NCI-H2107 treated with DMSO at 0.1 percent for 48 hours (cell line): ENCODE data around the gene BDKRB1.

Experiments
- DNase-seq: peaks from one replicate; lab custom pipeline; 2025; ENCODE audit not compliant: unreplicated experiment; lab: John Stamatoyannopoulos, UW

The BDKRB1 gene

DNA sequence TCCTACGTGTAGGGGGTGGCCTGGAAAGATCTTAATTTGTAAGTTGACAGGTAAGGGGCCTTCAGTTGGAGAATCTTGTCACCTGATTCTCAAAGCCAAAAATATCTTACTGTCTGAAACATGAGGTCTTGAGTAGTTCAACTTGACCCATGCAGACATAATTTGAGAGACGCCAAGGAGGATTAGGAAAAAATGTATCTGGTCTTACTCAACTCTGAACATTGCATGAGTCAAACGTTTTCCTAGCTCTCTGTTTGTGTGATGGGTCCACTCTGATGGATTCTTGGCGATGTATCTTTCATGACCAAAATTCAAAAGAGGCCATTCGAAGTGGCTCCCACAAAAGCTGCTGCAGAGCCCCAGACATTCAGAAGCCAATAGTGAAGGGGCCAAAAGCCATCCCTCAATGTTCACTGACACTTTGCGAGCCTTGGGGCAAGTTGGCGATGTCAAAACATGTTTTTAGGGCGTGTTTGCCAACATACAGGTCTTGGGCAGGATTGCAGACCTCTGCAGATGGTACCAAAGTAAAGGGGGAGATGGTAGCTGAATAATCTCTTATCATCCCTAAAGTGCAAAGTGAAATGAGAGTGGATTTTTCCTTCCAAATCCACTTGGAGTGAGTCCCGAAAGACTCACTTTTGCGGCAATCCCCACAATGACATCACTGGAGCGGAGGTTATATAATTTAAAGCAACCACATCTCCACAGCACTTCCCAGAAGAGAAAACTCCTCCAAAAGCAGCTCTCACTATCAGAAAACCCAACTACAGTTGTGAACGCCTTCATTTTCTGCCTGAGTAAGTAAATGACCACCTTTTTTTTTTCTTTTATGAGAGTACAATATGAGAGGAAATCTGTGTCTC is at the start of gene BDKRB1:
Gene BDKRB1 (plus strand): TSS at position 710 of the 866 bp plus-strand sequence. CDS start 7,473 bp downstream, outside the sequence.
- DNase-seq, result no peak

DNA sequence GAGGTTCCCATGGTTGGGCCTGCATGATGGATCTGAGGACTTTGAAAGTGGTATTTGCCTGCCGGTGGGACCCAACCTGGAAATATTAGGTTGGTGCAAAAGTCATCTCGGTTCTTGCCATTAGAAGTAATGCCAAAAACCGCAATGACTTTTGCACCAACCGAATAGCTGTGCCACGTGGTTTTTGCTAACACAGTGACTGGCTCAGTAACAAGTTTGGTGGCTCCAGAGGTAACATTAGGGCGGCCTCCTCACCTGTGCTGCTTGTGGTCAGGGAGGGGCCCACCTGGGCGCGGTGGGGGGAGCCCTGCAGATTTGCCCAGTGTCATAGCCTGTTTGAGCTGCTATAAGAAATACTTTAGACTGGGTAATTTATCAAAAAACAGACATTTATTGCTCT is 49.5 kb upstream of the BDKRB1 start:
- DNase-seq, result no peak

DNA sequence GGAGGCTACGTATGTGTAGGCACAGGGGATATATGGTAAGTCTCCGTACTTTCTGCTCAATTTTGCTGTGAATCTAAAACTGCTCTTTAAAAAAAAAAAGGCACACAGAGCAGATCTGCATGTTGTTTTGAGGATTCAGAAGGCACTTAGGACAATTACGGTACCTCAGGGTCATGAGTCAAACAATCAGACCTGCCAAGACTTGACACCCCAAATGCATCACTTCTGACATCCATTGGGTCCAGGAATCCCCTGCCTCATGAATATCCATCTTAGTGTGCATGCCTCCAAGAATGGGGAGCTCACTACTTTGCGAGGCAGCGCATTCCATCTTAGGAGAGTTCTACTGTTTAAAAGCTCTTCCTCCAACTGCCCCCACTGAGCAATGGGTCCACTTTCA is 48.3 kb upstream of the BDKRB1 start:
- no peak for DNase-seq

DNA sequence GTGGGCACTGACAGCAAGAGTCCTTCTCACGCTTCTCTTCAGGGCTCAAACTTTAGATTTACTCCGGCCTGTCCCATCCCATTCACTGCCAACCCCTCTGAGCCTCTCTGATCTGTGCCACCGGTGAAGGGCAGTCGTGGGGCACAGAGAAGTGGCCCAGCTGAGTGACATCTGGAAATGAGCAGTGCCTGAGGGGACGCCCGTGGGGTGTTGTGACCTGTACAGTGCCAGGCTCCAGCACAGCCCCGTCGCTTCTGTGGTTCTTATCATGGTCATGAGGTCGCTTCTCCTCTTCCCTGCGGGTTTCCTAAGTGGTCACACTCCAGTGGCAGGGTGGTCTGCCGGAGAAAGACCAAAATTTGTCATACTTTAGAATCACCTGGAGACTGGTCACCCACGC is 47.3 kb upstream of the BDKRB1 start:
- DNase-seq, result no peak

DNA sequence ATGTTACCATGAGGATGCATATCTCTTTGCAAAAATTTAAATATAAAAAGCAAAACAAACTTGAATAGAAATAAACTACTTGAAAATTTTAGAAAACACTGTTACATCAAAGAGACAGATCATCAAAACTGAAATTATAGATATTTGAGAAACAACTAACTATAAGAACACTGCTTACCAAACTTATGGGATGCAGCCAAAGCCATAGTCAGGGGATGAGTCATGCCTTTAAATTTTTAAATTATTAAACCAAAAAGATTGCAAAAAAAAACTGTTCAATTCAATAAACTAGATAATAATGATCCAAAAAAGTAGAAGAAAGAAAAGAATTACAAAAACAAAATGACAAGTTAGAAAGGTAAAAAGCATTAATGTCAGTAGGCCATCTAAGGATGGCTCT is 43.9 kb upstream of the BDKRB1 start:
- DNase-seq, result no peak

DNA sequence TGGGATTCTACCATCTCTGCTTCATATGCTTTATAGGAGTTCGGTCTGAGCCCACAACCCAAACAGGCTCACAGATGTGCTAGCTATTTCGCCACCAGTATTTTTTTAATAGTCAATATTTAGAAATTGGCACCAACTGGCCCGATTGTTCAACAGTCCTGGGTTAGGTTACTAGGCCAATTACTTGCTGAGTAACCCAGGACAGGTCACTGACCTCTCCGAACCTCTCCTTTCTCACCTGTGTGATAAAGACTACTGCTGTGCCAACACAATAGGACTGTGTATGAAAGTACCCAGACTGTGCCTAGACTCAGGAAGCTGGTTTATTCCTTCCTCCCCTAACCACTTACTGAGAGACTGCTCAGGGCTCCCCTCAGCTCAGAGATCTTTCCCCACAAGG is 43.1 kb upstream of the BDKRB1 start:
- DNase-seq, result no peak

DNA sequence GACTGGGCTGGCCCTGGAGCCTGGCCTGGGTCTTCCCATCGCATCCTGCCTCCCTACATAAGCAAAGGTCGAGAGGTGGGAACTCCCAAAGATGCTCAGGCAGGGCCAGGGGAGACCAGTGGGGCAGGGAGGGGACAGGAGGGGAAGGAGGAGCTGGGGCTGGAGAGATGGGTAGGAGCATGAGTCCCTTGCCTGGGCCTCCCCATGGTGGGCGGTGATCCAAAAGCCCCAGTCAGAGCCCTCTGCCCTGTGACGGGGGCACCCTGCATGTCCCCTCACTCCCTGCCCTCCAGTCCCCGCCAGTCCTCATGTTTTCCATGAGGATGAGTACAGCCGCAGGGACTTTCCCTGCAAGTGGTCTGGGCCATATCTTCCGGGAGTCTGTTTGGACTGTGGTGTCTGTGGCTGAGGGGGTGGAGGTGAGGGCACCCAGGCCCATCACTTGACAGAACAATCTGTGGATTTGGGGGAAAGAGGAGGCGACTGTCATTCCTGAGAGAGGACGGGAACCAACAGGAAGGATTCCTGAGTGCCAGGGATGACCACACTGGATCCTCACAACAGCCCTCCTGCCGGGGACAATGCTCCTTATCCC is 42.0 kb upstream of the BDKRB1 start:
- no peak for DNase-seq

DNA sequence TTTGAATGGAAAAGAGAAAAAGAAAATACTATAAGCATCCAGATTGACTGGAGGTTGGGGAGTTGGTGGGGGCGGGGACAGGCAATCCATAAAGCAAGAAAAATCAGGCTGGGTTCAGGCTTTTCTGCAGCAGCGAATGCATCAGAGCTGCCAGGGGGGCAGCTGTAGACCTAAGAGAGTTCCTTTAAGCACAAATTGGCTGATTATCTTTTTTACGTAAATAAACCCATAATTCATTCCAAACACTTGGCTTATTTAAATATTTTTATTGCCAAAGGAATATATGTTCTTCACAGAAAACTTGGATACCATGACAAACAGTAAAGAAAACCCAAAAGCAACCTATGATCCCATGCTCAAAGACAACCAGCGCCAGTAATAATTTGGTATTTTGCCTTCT is 41.2 kb upstream of the BDKRB1 start:
- DNase-seq, result no peak

DNA sequence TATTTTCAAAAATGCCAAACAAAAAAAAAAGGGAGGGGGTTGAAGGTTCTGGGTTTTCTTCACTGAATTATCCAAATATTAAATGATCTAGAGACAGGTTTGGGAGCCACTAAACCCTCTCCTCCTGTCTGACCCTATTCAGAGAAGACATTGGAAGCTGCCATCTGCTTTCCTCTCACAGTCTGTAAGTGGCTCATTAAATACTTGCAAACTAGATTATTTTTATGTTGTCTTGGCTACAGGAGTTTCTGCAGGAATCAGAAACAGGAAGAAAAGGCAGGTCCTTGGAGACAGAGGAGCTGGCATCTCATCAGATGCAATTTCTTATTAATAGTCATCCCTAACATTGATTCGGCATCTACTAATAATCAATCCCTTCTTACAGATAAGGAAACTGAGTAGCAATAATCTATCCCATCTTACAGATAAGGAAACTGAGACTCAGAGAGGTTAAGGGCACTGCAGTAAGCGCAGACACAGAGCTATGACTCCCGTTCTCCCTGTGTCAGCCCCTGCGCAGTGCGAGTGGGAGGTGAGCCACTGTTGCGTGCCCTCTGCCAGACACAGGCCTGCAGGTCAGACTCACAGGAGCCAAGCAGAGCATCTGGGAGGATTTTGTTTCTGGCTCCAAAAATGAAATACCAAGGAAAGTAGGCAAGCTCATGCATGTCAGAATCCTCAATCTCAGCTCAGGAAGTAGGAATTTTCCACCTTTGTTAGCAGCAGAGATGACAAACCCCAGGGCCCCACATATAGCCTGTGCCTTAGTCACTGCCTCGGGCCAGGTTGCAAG is 40.4 kb upstream of the BDKRB1 start:
- DNase-seq, result no peak

DNA sequence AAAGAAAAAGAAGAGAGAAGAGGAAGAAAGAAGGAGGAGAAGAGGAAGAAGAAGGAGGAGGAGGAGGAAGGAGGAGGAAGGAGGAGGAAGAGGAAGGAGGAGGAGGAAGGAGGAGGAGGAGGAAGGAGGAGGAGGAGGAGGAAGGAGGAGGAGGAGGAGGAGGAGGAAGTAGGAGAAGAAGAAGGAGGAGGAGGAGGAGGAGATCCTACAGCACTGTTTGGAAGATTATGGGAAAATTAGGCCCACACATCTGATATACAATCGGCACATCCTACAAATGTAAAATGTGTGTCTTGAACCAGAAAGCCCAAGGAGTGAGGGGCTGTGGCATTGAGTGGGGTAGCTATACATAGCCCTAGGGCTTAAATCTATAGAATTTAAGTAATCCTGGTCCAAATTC is 39.4 kb upstream of the BDKRB1 start:
- no peak for DNase-seq

DNA sequence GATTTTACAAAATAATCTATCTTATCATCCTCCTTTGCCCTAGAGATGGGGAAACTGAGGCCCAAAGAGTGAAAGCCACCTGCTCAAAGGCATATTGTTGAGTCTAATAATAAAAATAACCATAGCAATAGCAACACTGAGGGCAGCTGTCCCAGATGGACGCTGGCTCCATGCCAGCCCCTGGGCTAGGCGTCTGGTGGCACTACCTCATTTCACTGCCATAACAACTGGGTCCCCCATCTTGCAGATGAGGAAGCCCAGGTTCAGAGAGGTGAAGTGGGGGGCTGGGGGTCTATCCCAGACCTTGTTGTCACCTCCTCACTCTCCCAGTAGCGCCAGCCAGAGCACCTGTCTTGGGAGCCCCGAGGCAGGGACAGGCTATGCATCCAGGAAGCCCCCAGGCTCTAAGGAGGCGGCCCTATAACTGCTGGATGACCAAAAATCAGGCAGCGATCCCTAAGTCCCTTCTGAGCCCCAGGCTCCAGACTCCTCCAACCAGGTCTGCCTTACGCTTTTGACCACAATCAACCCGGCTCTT is 38.6 kb upstream of the BDKRB1 start:
- no peak for DNase-seq

DNA sequence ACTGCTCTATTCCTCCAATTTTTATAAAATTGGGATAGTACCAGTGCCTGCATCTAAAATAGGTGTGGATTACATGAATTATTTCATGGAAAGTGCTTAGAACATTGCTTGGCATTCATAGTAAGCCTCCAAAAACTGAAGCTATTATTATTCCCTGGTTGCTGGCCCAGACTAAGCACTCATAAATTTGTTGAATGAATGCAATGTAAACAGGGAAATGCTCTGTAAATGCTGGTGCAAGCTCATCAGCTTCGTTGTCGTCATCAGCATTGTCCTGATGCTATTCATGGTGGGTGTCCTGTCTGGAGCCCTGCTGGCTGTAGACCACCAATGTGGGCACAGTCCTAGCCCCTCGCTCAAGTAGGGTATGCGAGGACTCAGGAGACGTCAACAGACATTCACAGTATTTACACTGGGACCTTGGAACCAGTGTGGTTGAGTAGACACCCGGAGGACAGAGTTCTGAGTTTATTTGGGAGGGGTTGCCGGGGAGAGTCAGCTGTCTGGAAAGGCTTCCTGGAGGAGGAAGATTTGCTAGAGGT is 34.8 kb upstream of the BDKRB1 start:
- no peak for DNase-seq

DNA sequence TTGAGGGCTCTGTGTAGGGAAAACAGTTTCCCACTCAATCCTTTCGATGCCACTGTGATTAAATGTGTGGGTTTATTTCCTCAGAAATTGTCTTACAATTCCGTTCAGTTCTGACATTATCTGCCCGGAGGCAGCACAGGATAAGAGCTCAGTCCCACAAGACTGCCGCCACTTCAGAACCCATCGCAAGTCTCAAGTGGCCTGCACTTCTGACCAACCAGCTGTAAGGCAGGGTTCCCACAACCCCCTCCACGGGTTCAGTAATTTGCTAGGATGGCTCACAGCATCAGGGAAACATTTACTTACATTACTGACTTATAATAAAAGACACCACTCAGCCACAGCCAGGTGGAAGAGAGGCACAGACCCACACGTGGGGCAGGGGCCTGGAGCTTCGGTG is 34.2 kb upstream of the BDKRB1 start:
- DNase-seq, result no peak

DNA sequence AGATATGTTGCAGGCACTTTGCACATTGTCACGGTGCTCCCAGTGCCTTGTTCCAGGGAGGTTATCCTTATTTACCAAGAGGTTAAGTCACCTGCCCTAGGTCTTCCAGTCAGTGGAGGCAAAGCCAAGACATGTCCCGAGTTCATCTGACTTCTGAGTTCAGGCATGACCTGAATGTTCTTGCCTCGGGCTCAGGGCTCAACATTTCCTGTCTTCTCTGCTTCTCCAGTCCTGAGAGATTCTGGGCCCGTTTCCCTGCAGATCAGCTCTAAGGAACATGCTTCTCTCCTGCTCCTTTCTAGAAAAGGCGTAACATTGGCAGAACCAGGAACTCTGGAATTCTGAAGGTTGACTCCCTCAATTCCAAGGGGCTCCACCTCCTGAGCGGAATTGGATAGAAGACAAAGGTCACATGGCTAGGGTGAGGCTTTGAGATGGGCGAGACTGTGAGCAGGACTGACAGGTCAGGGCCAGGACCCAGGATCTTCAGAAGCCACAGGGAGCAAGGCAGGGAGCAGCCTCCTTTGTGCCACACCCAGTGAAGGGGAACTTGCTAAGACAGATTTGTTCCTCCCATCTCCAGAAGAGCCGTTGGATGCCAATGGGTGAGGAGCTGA is 31.4 kb upstream of the BDKRB1 start:
- no peak for DNase-seq

DNA sequence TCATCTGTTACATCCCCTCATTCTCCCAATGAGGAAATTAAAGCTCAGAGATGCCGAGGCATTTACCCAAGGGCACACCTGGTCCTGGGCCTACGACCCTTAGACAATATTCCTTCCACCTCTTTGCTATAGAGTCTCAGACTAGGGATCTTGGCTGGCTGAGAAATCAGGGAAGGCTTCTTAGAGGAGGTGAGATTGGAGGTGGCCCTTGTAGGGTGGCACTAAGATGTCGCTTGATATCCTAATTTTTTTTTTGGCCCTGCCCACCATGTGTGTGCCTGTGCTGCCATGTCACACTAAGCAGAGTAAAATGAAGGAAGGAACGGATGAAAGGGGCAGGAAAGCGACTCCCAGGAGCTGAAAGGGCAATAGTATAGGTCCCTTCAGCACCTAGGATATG is 30.8 kb upstream of the BDKRB1 start:
- DNase-seq, result no peak

DNA sequence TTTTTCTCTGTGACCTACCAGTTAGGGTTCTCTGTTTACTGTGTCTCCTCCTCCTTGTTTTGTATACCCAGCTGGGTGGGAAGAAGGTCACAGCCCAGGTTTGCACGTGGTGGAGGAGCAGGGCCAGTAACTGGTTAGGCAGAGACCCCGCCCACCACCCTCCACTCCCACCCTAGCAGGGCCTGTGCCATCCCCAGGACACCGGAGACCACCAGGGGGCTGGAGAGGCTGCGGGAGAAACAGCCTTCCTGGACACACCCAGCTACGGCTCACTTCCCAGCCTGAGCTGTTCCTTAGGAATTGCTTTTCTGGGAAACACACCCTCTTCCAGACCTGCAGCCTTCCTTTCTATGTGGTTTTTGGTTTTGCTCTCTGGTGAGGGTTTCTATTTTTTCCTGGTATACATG is 30.3 kb upstream of the BDKRB1 start:
- DNase-seq, result no peak

DNA sequence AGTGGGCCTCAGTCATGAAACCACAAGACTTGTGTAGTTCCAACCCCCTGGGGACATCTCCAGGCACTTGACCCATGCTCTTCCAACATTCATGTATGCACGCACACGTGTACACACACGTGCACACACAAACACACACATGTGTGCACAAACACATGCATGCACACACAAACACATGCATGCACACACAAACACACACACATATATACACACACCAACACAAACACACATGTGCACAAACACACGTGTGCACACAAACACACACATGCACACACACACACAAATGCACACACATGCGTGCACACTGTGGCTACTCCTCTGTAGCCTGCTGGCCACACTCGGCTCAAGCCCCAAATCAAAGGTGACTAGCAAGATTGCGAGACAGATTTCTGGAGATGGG is 28.6 kb upstream of the BDKRB1 start:
- DNase-seq, result no peak

DNA sequence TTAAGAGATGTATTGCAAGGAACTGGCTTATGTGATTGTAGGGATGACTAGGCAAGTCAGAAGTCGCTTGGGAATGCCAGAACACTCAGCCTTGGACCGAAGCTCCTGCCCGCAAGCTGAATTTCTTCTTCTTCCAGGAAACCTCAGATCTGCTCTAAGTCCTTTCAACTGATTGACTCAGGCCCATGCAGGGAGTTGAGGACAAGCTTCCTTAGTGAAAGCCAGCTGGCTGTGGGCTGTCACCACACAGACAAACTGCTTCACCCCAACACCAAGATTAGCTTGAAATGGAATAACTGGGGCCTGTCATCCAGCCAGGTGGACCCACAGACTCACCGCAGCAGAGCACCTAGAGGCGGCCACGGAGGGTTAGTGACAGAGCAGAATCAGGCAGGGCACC is 26.7 kb upstream of the BDKRB1 start:
- DNase-seq, result no peak

DNA sequence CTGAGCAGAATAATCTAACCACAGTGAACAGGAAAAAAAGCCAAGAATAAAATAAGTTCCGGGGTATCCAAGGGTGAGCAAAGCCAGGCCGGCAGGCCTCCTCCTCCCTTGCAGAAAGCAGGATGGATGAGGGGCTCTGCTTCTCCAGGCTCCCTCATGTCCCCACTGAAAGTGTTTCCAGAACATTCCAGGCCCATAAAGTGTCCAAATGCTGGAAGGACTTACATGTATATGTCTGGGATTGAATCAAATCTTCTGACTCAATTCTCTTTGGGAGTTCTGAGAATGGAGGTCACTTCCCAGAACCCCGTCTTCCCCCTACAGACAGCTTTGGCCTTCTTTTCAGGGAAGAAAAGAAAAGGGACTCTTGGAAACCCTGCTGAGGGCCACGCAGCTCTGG is 25.0 kb upstream of the BDKRB1 start:
- DNase-seq, result no peak

DNA sequence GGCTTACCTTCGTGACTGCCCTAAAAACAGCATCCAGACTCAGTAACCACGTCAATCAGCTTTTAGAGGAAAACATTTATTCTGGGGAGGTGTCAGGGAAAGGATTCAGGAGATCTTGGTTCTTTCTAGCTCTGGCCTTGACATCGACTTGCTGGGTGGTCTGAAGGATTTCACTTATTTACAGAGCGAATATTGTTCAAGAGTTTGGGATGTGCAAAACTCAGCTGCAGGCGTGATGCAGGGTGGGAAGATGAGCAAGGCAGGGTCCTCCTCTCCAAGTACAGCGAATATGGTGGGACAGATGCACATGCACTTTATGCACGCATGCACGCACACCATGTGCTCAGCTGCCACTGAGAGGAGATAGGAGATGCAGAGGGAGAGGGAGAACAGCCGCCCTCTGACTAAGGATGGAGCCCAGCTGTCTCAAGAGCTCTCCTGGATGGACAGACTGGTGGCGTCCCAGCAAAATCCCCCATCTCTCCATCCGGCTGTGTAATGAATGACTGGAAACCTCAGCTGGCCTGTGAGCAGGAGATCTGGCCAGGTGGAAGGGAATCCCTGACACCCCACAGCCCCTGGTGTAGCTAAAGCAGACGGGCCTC is 24.4 kb upstream of the BDKRB1 start:
- DNase-seq, result no peak

DNA sequence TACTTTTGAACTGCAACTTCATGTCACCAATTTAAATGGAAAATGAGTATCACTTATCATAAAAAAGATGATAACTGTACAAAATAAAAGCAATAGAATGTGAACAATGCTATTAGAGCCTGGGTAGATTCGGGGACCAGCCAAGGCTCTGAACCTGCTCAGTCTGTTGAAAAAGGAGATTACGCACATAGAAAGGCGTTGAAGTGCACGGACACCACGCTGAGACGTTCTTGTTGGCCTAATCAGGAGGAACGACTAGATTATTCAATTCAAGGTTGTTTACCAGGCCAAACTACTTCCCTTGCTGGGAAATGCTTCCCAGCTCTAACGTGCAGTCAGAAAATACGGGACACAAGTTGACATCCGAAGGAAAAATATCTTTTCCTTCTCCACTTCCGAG is 23.5 kb upstream of the BDKRB1 start:
- no peak for DNase-seq
